Hepatocyte (in vitro differentiated cells): ENCODE data around the gene CRHR1. TPM values are rescaled to one million over a fixed set of nuclear protein-coding genes. Genes with fewer than 3 reads are reported as not detected.

Experiments used
- DNase-seq: peaks from one replicate; pipeline ENCODE4 v3.0.0-alpha.2; 2016; ENCODE audit warnings: low spot score
- H2AFZ ChIP-seq: fragments of 200-600 bp; sonication (generic); 2 replicates; pipeline ENCODE4 v1.6.0; 2016; ENCODE audit warnings: antibody characterized with exemption, mild to moderate bottlenecking
- H3K27ac ChIP-seq: fragments of 200-600 bp; sonication (generic); 2 replicates; pipeline ENCODE4 v1.5.1; 2016; ENCODE audit warnings: mild to moderate bottlenecking
- H3K27me3 ChIP-seq: fragments of 200-600 bp; sonication (generic); 2 replicates; pipeline ENCODE4 v1.6.1; 2016
- H3K36me3 ChIP-seq: fragments of 200-600 bp; sonication (generic); replicated peaks from 2 replicates; pipeline ENCODE4 v1.5.1; 2016; ENCODE audit warnings: low read depth; ENCODE audit not compliant: insufficient read depth
- H3K4me1 ChIP-seq: fragments of 200-600 bp; sonication (generic); 2 replicates; pipeline ENCODE4 v1.5.1; 2016; ENCODE audit warnings: mild to moderate bottlenecking, moderate library complexity; ENCODE audit not compliant: insufficient read depth
- H3K4me2 ChIP-seq: fragments of 200-600 bp; sonication (generic); 2 replicates; pipeline ENCODE4 v1.6.0; 2016
- H3K4me3 ChIP-seq: fragments of 200-600 bp; sonication (generic); 2 replicates; pipeline ENCODE4 v1.5.1; 2016; ENCODE audit warnings: mild to moderate bottlenecking
- H3K79me2 ChIP-seq: fragments of 200-600 bp; sonication (generic); 2 replicates; pipeline ENCODE4 v1.6.0; 2017; ENCODE audit warnings: mild to moderate bottlenecking
- H3K9me2 ChIP-seq: fragments of 200-600 bp; sonication (generic); replicated peaks from 2 replicates; pipeline ENCODE4 v1.6.0; 2017; ENCODE audit warnings: mild to moderate bottlenecking; ENCODE audit not compliant: insufficient read depth
- H3K9me3 ChIP-seq: fragments of 200-600 bp; sonication (generic); 2 replicates; pipeline ENCODE4 v1.5.1; 2016; ENCODE audit warnings: low read depth, mild to moderate bottlenecking
- H4K20me1 ChIP-seq: fragments of 200-600 bp; sonication (generic); 2 replicates; pipeline ENCODE4 v1.6.0; 2016; ENCODE audit warnings: mild to moderate bottlenecking; ENCODE audit not compliant: insufficient read depth, poor library complexity, severe bottlenecking
- EZH2 ChIP-seq: fragments of 200-600 bp; sonication (generic); IDR thresholded peaks from 2 replicates; pipeline ENCODE4 v1.6.1; 2016; ENCODE audit warnings: antibody characterized with exemption, mild to moderate bottlenecking, borderline replicate concordance
- EZH2phosphoT487 ChIP-seq: fragments of 200-600 bp; sonication (generic); IDR thresholded peaks from one replicate; pipeline ENCODE4 v1.6.1; 2018; ENCODE audit warnings: antibody characterized with exemption, mild to moderate bottlenecking, low read depth, moderate library complexity; ENCODE audit not compliant: unreplicated experiment, severe bottlenecking
- WGBS: methylation state at CpG from one replicate; pipeline ENCODE4 v1.1.6; 2016; ENCODE audit warnings: low lambda C conversion rate; ENCODE audit errors: missing lambda C conversion rate; 5-methylcytosine and 5-hydroxymethylcytosine counted together
- polyA plus RNA-seq: library from polyadenylated mRNA; unstranded; fragments of >200 nt; fragmentation: Nextera tagmentation; extraction: Ambion mirVana; gene quantifications from 2 replicates; pipeline ENCODE4 v1.2.1, GENCODE V29; 2016
- total RNA-seq: library from RNA; depleted of rRNA; stranded (reverse); fragments of >200 nt; gene quantifications from 2 replicates; pipeline ENCODE4 v1.2.3, GENCODE V29; 2014
- TF ChIP-seq, protein P1 (sequence below): fragments of 200-600 bp; sonication (generic); IDR thresholded peaks from 2 replicates; pipeline ENCODE4 v1.5.1; 2016; ENCODE audit warnings: antibody characterized with exemption, mild to moderate bottlenecking; ENCODE audit not compliant: poor library complexity

Gene CRHR1
- total and polyA plus RNA-seq, 2 experiments from 2014 or later = not detected

DNA sequence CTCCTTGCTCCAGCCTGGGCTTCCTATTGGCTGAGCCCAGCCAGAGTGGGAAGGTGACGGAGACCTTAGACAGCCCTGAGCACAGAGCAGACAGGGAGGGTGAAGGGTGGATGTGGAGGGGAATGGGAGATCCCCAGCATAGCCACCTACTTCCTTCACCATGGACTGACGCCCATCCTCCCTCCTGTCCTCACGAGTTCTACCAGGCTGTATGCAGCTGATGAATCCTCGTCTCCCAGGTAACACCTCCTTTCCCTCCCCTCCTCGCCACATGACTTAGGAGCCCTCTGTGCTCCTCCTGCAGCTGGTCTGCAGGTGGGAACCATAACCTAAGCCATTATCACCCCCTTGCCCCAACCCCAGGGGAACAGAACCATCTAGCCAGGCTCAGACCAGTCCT lies 9.0 kb upstream of the CRHR1 start:
- Histone ChIP-seq H3K9me3 (no peaks in the 10 kb centered on the region), H3K27me3 (peaks cover 54% of the 10 kb centered on the region), H3K4me3 (no peak overlapping the region), H2AFZ (no peak overlapping the region), H4K20me1 (no peaks in the 10 kb centered on the region), H3K79me2 (no peaks in the 10 kb centered on the region), H3K9me2 (no peaks in the 10 kb centered on the region), H3K36me3 (no peaks in the 10 kb centered on the region), H3K4me2 (no peak overlapping the region), H3K4me1 (no peaks in the 10 kb centered on the region), H3K27ac (no peak overlapping the region)
- TF ChIP-seq, protein P1, sequence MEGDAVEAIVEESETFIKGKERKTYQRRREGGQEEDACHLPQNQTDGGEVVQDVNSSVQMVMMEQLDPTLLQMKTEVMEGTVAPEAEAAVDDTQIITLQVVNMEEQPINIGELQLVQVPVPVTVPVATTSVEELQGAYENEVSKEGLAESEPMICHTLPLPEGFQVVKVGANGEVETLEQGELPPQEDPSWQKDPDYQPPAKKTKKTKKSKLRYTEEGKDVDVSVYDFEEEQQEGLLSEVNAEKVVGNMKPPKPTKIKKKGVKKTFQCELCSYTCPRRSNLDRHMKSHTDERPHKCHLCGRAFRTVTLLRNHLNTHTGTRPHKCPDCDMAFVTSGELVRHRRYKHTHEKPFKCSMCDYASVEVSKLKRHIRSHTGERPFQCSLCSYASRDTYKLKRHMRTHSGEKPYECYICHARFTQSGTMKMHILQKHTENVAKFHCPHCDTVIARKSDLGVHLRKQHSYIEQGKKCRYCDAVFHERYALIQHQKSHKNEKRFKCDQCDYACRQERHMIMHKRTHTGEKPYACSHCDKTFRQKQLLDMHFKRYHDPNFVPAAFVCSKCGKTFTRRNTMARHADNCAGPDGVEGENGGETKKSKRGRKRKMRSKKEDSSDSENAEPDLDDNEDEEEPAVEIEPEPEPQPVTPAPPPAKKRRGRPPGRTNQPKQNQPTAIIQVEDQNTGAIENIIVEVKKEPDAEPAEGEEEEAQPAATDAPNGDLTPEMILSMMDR = no peak
- TF ChIP-seq EZH2 (no peak), EZH2phosphoT487 (no peak)
- 69% methylated on average over 5 of the region's 5 CpGs for WGBS
- no peak for DNase-seq

DNA sequence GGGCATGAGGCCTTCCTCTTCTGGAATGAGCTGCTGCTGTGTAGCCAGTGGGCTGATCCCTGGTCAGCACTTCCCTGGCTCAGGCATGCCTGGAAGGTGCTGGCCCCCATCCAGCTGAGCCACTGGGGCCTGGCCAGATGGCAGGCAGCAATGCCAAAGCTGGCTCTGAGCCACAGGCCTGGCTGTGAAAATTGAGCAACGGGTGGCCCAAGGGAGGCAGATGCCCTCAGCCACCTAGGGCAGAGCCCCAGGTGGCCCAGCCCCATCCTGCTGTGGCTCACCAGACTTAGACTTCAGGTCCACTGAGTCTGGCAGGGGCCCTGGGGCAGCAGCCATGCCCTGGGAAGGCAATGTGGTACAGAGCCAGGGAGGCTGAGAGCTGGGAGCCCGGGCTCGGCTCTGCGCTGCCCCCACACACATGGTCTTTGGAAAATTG lies 8.5 kb upstream of the CRHR1 start:
- no peak overlapping the region for H3K4me2 ChIP-seq
- no peak for TF ChIP-seq EZH2
- TF ChIP-seq, protein P1 = no peak
- no peak for TF ChIP-seq EZH2phosphoT487
- H4K20me1 ChIP-seq = no peaks in the 10 kb centered on the region
- peaks cover 54% of the 10 kb centered on the region for H3K27me3 ChIP-seq
- no peaks in the 10 kb centered on the region for H3K4me1 ChIP-seq
- no peaks in the 10 kb centered on the region for H3K36me3 ChIP-seq
- no peak overlapping the region for H3K27ac ChIP-seq
- DNase-seq = no peak
- no peaks in the 10 kb centered on the region for H3K79me2 ChIP-seq
- WGBS = 83% methylated on average over 4 of the region's 4 CpGs
- H3K9me2 ChIP-seq = no peaks in the 10 kb centered on the region
- H2AFZ ChIP-seq = no peak overlapping the region
- H3K9me3 ChIP-seq = no peaks in the 10 kb centered on the region
- H3K4me3 ChIP-seq = no peak overlapping the region

DNA sequence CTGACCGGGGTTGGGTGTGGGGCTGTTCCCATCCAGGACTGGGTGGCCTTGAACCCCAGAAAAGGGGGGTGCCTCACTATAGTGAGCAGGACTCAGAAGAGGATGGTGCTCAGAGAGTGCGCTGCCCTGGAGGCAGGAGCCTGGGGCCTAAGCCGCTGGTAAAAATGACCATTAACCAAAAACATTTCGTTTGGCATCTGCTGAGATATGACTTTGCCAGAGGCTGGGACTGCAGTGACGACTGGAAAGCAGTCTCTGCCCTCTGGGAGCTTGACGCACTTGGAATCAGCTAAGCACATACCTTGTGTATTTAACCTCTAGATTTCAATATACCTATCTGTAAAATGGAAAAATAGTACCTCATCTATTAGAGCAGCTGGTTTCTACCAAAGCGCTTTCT lies 7.2 kb upstream of the CRHR1 start:
- H2AFZ ChIP-seq = no peak overlapping the region
- no peaks in the 10 kb centered on the region for H3K4me1 ChIP-seq
- no peak overlapping the region for H3K4me2 ChIP-seq
- DNase-seq = no peak
- H3K36me3 ChIP-seq = no peaks in the 10 kb centered on the region
- TF ChIP-seq, protein P1 = no peak
- no peak for TF ChIP-seq EZH2phosphoT487
- no peak for TF ChIP-seq EZH2
- no peaks in the 10 kb centered on the region for H3K9me2 ChIP-seq
- WGBS = 62% methylated on average over 7 of the region's 7 CpGs
- no peaks in the 10 kb centered on the region for H3K79me2 ChIP-seq
- no peak overlapping the region for H3K4me3 ChIP-seq
- no peak overlapping the region for H3K27ac ChIP-seq
- H4K20me1 ChIP-seq = no peaks in the 10 kb centered on the region
- no peaks in the 10 kb centered on the region for H3K9me3 ChIP-seq
- H3K27me3 ChIP-seq = peaks cover 53% of the 10 kb centered on the region

DNA sequence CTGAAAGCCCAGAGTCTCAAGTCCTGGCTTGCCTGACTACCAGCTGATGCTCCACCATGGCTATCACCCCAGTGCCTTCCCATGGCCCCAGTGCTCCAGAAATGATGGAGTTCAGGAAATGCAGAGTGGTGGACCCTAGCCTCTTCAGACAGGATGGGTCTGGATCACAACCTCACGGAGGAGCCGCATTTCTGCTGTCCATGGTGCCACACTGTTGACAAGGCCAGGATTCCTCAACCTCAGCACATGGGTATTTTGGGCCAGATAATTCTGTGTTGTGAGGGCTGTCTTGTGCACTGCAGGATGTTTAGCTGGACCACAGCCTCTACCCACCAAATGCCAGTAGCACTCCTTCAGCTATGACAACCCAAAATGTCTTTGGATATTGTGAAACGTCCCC lies 6.7 kb upstream of the CRHR1 start:
- H3K4me1 ChIP-seq = no peaks in the 10 kb centered on the region
- H3K79me2 ChIP-seq = no peaks in the 10 kb centered on the region
- no peak overlapping the region for H2AFZ ChIP-seq
- no peak for DNase-seq
- H3K4me2 ChIP-seq = no peak overlapping the region
- H3K9me2 ChIP-seq = no peaks in the 10 kb centered on the region
- TF ChIP-seq, protein P1 = no peak
- TF ChIP-seq EZH2 (no peak), EZH2phosphoT487 (no peak)
- H4K20me1 ChIP-seq = no peaks in the 10 kb centered on the region
- peaks cover 58% of the 10 kb centered on the region for H3K27me3 ChIP-seq
- H3K9me3 ChIP-seq = no peaks in the 10 kb centered on the region
- no peaks in the 10 kb centered on the region for H3K36me3 ChIP-seq
- H3K4me3 ChIP-seq = no peak overlapping the region
- H3K27ac ChIP-seq = no peak overlapping the region
- 69% methylated on average over 3 of the region's 3 CpGs for WGBS
